ENCODE results near the gene AKAP13.
"Not testable (repeated sequence)": the region's sequence is repeated elsewhere in the genome, so short reads cannot be mapped to it uniquely, and the experiment has no call there.

The AKAP13 gene

DNA sequence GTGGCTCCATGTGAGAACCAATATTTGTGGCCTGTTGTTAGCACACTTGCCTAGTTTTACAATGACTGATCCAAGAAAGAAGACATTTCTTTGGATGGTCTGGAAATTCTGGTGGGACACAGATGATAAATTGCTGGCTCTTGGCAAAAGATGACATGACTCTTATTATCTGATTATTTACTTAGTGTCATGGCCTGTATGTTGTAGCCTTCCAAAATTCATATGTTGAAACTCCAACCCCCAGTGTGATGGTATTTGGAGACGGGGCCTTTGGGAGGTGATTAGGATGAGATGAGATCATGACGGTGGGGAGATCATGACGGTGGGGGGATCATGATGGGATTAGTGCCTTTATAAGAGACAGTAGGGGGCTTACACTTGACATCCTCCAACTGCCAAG, 30.0 kb upstream of the AKAP13 start:
- no peak for DNase-seq

DNA sequence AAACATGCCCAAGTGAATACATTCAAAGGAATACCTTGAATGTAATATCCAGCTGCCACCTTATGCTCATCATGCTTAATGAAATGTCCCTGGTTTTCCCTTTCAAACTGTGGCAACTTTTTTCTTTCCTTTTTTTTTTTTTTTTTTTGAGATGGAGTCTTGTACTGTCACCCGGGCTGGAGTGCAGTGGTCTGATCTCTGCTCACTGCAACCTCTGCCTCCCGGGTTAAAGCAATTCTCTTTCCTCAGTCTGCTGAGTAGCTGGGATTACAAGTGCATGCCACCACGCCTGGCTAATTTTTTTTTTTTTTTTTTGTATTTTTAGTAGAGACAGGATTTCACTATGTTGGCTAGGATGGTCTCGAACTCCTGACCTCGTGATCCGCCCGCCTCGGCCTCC, 28.9 kb upstream of the AKAP13 start:
- not testable (repeated sequence) for DNase-seq

DNA sequence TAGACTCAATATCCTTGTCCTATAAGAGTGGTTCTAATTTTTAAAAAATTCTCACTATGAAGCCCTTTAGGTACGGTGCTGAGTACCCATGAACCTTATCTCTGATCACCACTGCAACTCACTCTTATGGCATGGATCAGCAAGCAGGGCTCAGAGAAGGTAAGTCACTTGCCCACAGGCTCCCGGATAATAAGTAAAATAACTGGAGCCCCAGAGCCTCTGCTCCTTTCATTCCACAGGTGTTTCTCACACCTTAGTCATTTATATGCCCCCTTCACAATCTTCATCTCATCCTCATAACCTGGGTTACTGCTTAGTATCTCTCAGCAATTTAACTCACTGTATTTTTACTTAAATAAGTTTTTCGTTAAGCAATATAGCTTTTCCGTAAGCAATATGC, 28.4 kb upstream of the AKAP13 start:
- DNase-seq = no peak

DNA sequence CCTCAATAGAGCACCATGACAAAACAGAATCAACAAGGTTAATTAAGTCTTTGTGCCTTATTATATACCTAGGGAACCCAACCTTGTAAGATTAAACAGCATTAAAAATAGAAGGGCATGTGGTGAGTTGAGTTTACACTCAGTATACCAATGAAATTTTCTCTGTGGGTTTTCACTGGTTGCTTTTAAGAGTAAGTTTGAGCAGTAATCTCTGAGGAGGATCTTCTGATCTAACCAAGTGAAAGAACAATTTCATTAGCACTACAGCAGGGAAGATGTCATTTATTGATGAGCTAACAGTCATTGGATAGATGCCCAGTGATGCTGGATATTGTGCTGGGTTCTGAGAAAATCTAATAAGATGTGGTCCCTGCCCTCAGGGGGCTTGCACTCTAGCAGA, 26.9 kb upstream of the AKAP13 start:
- DNase-seq = no peak

DNA sequence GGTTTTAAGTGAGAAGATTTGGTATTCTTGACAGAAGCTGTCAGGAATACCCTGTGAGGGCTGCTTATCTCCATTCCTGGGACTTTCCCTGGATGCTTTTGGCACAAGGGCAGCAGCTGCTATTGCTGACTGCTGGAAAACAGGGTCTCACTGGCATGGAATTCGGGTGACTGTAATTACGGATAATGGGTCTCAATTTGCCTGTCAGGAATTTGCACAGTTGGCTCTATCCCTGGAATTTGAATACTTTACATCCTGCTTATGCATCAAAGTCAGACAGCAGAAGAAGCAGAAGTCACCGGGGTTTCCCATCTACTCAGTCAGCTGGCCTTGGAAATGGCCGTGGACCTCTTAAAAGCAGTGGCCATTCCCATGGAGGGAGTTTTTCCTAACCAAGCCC, 25.9 kb upstream of the AKAP13 start:
- DNase-seq = no peak

DNA sequence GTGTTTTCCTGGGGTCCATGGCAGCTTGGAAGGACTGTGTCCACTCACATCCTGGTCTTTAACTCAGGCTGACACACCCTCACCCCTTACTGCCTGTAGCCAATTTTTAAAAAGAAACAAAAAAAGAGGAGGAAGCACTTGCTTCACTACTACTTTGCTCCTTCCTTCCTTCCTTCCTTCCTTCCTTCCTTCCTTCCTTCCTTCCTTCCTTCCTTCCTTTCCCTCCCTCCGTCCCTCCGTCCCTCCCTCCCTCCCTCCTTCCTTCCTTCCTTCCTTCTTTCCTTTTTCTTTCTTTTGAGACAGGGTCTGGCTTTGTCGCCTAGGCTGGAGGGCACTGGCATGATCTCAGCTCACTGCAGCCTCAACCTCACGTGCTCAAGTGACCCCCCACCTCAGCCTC, 25.5 kb upstream of the AKAP13 start:
- no peak for DNase-seq

DNA sequence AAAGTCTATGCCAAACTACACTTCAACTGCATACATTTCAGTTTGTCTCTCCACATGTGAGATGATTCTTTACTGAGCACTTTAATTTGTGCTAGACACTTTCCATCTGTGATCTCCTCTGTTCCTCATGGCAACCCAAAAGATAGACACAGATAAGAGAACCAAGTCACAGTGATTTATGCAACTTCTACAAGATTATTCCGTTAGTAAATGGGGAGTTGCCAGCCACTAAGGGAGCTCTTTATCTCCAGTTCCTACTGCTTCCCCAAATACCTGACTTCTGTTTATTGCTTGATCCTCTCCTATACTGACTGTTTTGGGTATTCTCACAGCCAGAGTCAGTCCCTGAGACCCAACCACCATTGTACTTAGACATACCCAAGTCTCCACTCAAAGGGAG, 24.1 kb upstream of the AKAP13 start:
- DNase-seq = no peak

DNA sequence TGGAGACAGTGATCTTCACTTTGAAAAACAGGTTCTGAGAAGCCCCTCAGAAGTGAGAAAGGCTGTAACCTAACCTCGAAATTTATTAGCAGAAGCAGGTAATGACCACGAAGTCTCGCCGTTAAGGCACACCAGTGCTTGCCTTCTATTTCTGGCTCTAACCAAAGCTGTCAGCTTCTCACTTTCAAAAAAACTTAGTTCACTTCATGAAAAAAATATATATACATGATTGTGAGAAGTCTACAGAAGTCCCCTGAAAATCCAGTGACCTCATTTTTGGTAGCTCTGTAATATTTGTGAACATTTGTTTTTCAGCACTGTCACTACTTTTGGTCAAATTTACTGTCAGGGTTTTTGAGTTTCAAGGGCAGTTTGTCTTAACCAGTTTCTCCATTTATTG, 19.1 kb upstream of the AKAP13 start:
- DNase-seq = no peak

DNA sequence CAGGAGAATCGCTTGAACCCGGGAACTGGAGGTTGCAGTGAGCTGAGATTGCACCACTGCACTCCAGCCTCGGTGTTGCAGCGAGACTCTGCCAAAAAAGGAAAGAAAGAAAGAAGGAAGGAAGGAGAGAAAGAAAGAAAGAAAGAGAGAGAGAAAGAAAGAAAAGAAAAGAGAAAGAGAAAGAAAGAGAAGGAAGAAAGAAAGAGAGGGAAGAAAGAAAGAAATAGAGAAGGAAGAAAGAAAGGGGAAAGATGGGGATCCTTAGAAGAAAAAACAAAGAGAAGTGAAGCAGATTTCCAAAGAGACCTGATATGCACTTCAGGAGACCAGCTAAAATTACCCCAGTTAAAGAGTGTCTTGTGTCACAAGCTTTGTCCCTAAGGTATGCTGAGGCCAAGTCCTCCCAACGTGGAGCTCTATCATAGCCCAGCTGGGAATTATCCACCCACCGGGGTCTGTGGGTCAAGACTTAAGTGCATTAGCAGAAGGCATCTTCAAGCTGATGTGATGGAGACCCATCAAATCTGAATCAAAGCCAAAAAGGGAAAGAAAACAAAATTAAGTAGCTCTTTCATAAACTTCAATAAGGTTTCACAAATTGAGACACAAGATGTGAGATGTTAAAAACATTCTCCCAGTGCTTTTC, 17.8 kb upstream of the AKAP13 start:
- DNase-seq = no peak

DNA sequence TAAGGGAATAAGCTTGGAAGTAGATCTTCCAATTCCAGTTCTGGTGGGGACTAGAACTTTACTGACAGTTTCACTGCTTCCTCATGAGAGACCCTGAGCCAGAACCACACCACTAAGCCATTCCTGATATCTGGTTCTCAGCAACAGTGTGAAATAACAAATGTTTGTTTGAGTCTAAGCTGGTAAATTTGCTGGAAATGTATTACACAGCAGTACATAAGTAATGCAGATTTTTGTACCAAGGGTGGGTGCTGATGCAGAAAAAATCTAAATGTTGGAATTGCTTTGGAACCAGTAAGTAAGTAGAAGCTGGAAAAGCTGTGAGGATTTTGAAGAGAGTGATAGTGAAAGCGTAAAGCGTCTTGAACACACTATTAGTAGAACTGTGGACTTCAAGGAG, 14.4 kb upstream of the AKAP13 start:
- no peak for DNase-seq

DNA sequence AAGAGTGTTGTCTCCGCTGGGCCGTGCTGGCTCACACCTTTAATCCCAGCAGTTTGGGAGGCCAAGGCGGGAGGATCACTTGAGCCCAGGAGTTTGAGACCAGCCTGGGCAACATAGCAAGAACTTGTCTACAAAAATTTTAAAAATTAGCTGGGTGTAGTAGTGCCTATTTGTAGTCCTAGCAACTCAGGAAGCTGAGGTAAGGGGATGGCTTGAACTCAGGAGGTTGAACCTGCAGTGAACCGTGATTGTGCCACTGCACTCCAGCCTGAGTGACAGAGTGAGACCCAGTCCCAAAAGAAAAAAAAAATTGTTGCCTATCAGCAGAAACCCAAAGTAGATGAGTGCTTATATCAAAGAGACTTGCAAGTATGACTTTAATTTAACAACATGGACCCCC, 12.7 kb upstream of the AKAP13 start:
- no peak for DNase-seq

DNA sequence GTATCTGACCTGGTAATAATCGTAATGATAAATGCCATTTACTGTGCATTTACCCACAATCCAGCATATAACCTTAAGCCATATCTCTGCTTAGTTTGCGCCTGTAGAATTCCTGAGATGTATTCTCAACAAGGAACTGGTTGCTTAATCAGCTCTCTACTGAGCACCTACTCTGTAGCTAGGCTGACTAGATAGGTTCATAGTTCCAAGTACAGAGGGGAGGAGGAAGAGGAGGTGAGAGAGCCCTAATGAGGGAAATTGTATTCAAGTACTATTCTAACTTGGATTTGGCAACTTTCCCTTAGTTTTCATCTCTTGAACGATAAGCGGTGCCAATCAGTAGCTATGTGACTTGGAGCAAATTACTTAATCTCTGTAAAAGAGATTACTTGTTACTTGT, 5.6 kb upstream of the AKAP13 start:
- no peak for DNase-seq

DNA sequence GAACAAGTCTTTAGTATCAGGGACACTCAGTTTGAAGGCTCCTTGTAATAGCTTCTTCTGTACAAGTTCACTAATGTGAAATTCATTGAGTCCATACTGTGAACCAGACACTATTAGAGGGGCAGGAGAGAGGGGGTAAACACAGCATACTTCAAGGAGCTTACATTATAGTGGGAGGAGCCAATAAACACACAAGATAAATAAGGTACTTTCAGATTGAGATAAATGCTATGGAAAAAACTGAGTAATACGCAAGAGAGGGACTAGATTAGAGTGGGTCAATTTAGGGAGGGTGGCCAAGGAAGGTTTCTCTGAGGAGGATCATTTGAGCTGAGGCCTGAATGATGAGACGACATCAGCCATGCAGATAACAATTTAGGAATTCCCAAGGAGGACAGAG, 3.1 kb upstream of the AKAP13 start:
- DNase-seq = no peak

DNA sequence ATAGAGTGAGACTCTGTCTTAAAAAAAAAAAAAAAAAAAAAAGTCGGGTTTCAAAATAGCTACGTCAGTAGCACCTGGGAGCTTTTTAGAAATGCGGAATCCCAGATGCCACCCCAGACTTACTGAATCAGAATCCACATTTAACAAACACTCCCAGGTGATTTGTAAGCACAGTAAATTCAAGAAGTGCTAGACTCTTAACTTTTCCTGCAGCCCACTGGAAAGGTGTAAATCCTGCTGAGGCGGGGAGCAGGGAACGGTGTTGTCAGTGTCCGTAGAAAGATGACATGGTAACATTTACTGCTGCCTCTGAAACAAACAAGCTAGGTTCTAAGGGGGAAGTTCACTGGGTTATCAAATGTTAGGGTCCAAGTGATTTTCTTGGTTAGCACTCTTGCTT, 2.4 kb upstream of the AKAP13 start:
- DNase-seq = no peak

DNA sequence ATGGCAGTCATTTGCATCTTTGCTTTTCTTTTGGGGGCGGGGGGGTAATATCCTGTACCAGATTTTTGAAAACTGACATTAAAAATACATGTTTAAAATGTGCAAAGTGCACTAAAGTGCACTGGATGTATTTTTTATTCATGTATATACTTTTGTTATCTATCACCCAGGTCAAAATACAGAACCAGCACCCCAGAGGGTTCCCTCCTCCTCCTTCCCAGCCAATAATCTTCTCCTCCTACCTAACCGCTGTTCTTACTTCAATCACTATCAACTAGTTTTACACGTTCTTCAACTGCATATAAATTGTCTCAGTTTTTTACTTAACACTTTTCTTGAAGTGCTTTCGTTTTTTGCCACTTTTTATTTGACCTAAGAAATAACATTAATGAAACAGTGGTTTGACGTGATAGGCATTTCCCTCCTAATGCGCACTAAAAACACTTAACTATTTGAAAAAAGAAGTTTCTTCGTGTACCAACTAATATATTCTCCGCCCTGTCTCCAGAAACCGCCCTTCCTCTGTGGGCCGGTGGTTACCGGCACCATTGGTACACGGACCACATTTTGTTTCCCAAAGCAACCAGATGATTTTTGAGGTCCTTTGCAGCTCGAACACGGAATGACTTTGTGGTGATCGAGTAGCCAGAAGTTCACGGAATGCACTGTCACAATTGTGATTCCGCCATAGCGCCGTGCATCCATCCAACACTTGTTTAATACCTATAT, 836 bp upstream of the AKAP13 start:
- DNase-seq = peak; percentile 32

DNA sequence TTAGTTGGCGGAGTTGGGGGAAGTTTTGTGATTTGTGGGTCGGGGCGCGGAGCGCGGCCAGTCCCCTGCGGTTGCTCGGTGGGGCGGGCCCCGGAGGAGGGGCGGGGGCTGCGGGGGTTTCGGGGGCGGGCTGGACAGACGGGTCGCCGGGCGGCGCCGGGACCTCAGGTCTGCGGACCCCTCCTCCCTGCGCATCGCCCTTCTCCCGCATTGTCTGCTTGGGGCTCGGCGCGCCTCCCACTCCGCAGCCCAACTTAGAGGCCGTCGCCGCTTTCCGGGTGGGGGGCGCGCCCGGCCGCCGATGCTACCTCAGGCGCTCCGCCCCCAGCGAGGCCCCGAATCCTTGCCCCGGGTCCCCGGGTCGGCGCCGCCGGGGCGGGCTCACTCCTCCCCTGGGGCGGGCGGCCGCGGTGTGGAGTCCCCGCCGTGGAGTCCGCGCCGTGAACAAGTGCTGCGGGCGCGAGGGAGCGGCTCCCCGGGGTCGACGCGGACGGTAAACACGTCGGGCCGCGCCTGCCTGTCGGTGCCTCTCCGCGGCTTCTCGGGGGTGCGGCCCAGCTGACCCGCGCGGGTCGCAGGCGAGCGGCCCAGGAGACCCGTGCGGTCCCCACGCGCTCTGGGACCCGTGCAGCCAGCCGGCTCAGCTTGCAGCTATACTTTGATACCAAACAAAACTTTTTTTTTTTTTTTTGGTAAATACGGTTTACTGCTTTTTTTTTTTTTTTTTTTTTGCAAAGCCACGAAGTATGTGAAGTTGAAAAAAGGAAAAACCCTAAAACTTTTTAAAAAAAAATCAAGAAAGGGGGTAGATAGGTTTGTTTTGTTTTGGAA, 624 bp downstream of the AKAP13 start:
- peak; percentile 44 for DNase-seq

DNA sequence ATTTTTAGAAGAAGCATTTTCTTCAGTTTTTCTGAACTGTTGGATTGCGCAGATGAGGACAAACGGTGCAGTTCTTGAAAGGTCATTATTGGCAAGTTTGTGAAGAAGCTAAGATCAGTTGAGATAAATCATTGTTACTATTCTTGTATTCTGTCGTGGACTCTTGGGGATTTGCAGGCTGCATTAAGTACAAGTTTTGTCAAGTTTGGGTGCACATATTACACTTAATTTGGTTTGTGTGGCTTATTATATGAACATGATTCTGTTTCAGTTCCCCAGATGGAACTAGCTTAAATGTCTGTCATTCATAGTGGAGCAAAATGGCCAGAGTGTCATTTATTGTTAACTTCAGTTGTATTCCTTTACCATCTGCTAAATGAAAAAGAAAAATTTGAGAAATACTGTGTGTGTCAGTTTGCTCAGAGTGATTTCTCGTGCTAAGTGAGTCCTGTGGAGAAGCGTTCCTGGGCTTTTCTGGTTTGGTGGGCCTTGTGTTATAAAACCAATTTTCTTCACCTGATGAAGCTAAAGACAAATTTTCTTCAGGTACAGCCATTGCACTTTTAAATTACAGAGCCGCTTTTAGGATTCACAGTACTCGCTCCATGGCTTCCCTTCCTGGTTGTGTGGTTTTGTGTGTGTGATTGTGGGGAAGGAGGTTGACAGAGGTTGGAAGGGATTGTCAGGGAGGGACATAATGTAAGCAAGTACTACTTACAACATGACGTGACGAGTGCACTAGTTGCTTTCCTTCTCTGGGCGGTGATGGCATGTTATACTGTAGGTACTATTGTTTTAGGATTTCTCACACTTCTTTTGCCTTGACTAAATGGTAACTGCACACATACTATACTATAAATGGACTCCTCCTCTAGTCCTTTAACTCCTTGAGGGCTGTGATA, 1.7 kb downstream of the AKAP13 start:
- no peak for DNase-seq

DNA sequence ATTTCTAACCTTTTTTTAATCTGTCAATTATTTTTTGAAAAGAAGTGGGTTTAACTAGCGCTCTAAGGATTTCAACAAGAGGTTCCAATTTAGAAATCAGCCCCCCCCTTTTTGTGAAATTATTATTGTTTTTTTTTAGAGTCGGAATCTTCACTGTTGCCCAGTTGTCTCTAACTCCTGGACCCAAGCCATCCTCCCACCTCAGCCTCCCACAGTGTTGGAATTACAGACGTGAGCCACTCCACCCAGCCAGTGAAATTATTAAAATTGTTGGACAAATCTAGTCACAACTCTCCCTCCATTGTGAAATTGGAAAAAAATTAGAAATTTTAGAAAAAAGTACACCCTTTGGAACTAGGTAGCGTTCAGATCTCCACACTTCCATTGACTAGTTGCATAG, 2.5 kb downstream of the AKAP13 start:
- DNase-seq = no peak

DNA sequence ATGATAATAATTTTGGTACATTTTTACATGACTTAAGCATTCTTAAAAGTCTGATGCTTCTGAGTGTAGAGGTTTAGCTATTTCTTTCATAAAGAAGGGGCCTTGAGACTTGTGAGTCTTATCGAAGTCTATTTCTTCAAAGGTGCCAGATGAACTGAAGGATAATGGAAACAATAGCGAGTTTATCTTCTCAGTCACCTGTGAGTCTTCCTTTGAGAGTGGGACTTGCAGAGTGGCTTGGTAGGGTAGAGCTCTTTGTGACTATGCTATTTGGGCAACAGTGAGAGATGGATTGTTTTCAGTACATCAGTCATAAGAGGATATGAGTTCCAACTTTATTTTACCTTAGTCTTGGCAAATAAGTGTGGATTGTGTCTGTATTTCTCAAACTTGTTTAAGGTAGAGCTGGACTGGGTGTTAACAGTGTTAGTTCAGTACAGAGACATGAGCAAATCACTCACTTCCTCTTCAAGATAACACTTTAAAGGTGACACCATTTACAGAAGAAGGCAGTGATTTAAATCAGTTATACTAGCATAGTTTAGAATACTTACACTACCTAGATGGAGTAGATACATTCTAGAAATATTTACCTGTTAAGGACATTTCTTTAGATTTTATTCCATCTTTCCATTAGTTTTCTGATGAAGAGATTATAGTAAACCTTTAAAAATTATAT, 3.2 kb downstream of the AKAP13 start:
- no peak for DNase-seq

DNA sequence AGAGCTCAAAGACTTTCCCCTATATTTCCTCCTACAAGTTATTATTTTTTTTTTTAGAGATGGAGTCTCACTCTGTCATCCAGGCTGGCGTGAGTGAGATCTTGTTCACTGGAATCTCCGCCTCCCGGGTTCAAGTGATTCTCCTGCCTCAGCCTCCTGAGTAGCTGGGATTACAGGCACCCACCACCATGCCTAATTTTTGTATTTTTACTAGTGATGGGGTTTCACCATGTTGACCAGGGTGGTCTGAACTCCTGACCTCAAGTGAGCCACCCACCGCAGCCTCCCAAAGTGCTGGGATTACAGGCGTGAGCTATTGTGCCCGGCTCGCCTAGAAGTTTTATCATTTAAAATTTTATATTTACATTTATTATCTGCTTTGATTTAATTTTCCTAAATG, 5.9 kb downstream of the AKAP13 start:
- no peak for DNase-seq

DNA sequence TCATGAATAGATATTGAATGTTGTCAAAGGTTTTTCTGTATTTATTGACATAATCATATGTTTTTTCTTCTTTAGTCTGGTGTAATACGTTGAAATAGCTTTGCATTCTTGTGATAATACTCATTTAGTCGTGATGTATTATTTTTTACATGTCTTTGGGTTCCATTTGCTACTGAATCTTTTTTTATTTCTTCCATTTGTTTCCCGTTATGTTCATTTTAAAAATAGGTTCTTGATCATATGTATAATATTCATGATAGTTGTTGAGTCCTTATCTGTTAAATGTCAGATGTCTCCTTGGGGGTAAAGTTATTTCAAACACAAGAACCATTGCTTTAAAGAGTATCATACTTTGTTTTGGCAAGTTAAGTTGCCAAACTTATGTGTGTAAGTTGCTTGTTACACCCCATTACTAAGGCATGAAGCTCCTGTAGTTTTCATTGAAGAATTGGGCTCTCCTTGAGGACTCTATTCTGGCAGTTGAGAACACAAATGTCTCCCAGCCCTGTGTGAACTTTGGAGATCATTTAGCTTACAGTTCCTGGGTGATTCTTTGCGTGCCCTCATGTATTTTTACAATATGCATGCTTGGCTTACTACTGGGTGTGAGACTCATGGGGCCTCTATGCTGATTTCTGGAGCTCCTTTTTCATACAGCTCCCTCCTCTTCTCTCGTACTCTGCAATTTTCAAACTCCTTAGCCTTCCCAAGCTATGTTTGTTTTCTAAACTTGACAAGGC, 8.3 kb downstream of the AKAP13 start:
- no peak for DNase-seq

DNA sequence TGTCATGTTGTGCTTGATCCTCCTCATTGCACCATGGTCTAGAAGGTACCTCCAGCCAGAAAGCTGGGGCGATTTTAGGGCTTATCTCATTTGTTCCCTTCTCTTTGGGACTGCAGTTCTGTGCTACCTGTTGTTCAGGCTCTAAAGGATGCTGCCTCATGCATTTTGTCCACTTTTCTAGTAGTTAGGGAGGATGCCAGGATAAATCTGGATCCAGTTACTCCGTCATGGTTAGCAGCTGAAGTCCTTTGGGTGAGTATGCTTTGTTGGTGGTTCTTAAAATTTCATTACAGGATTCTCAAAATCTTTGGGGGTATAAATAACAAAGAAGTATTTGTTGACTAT, 8.9 kb downstream of the AKAP13 start:
- no peak for DNase-seq
